Stimulated activated CD8-positive, alpha-beta memory T cell treated with anti-CD3 and anti-CD28 coated beads, Interleukin-4, amount 100 ng/mL, for 48 hours (primary cell): ENCODE data around the gene LRFN2.

ENCODE experiments used
- DNase-seq: peaks from one replicate; pipeline ENCODE4 v3.0.0-alpha.2; 2020

LRFN2 gene

GRCh38 chr6:40341726-40342125 lies 245.4 kb downstream of the LRFN2 start:
- DNase-seq = no peak
